HG03039 (cell line): ENCODE results near the gene VPS13D.
"Not testable (repeated sequence)": the region's sequence is repeated elsewhere in the genome, so short reads cannot be mapped to it uniquely, and the experiment has no call there.

Experiments
- ATAC-seq: cut with Tn5 transposase; IDR thresholded peaks from one replicate; pipeline ENCODE4 v1.9.1; 2021; ENCODE audit warnings: mild to moderate bottlenecking, moderate library complexity; ENCODE audit not compliant: unreplicated experiment

VPS13D gene

DNA sequence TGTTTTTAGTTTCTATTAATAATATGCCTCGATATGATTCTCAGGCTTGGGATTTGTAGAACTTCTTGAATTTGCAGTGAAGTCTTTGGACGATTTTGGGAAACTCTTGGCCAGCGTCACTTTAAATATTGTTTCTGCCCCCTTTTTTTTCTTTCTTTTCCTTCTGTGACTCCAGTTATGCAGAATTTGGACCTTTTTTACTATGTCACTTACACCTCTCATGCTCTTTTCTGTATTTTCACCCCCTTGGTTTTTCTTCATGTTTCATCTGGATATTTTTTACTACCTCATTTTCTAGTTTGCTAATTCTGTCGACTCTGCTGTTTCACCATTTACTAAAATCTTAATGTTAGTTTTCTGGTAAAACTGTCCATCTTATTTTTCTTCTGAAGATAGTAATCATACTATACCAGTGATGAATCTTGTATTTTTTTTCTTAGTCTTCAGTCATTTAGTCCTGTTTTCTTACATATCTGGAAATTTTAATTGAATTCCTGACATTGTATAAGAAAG is 214.6 kb downstream of the VPS13D start:
- ATAC-seq = no peak

DNA sequence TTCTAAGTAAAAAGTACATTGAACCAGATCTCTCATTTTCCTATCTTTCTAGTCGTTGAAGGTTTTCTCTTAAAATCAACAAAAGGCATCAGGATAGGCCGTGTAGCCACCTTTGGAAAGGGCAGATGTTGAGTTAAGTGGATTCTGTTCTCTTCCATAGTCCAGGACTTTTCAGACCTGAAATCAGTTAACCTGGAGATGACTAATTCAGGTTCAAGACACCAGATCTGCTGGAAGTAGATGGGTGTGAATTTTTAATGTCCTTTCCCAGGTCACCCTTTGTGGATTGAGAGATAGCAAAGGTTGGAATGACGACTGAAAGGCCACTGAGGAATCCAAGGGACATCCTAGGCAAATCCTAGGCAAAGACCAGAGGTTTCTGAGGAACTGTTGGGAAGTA is 215.4 kb downstream of the VPS13D start:
- ATAC-seq = no peak

GRCh38 chr1:12446593-12446992 is 216.8 kb downstream of the VPS13D start:
- ATAC-seq = no peak

- no peak for ATAC-seq
Measured at GRCh38 chr1:12447307-12447706, 217.5 kb downstream of the VPS13D start.

DNA sequence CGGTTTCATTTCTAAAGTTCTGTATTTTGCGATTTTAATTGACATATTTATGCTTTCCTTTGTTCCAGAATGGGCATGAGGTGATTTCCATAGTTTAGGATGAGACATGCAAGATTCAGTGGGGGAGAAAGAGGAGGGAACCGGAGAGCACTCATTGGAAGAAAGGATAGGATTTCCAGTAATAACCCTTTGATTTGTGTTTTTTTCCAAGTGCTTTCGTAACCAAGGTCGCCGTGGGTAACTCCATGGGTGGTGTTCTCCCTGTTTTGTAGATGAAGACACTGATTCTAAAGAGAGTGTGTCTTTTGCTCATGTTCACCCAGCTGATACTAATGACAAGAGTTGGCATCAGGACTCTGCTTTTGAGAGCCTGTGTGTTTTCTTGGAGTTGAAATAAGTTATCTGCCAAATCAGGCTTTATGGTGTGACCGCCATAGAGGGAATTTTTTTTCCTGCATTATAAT is 218.1 kb downstream of the VPS13D start:
- ATAC-seq = no peak

DNA sequence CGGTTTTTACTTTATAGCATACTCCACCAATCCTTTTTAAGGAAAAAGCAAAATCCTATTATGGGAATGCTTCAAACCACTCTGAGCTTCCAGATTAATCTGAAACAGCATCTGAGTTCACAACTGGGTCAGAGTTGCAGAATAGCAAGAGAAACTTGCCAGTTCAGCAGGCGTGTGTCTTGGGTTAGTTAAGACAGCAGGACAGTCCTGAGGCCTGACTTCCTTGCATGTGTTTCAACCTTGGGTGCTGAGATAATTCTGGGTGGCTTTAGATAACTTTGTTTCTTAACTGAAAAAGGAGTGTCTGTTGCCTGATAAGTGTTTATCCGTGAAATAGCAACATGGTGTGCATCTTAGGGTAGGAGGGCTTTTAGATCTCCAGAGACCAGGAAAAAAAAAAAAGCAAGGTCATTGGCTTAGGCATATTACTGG is 218.9 kb downstream of the VPS13D start:
- ATAC-seq = no peak

DNA sequence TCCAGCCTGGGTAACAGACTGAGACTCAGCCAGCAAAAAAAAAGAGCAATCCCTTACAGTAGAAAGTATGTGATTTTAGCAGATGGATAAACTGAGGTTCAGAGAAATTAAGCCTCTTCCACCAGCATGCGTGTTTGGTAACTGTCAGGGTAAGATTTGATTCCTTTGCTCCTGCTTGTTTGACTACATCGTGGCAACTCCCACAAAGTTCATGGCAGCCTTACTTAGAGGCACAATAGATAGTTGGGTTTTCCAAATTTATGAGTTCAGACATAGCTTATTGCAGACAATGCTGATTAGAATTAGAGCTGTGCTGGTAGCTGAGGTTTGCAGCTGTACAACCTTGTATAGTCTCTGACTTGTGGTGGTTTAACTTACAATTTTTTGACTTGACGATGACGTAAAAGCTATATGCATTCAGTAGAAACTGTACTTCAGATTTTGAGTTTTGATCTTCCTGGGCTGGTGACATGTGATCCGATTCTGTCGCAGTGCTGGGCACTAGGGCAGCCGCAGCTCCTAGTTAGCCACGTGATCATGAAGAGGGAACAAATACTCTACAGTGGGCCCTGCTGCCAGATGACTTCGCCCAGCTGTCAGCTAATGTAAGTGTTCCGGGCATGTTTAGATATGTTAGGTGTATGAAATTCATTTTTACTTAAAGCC is 220.4 kb downstream of the VPS13D start:
- no peak for ATAC-seq

DNA sequence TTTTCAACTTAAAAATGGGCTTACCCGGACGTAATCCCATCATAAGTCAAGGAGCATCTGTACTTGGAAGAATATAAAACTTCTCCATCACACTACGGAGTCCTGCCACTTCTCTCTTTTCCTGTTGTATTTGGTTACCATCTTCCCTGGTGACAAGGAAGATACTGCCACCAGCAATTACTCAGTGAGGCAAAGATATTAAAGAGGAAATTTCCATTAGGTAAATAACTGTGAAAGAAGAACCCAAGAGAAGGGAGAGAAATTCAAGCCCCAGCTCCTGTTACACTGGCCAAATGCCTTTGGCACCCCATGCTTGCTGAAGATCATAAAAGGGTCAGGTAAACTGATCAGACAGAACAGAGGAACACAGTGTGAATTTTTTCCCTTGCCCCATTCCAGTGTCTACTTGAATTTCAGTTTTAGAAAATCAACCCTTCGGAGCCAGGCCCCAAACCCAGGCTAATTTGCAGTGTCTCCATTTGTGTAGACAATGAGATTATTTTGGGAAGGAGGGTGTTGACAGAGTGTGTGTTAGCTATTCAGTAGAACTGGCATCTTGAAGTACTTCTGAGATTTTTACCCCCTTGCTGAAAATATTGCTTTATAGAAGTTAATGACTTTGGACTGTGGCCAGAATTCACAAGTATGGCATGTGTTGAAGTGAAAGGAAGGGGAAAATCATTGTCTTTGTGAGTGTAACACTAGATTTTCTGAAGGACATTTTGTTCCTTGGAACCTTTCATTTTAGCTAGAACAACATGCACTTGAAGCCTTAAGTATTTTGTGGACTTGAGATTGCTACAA is 221.1 kb downstream of the VPS13D start:
- no peak for ATAC-seq

DNA sequence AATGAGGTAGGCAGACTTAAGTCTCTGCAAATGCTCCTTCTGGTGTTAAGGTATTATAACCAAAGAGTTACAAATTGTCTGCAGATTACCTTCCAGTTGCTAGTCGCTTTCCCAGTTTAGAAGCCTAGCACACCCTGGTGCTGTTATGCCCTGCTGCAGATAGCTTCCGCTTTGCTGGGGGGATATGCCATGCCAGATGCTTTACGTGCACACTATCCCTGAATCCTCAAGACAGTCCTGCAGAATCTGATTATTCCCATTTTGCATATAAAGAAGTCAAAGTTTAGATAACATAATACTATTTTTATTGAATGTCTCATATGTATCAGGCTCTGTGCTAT is 221.7 kb downstream of the VPS13D start:
- no peak for ATAC-seq

- ATAC-seq = no peak
Measured at GRCh38 chr1:12452262-12452661, 222.4 kb downstream of the VPS13D start.

DNA sequence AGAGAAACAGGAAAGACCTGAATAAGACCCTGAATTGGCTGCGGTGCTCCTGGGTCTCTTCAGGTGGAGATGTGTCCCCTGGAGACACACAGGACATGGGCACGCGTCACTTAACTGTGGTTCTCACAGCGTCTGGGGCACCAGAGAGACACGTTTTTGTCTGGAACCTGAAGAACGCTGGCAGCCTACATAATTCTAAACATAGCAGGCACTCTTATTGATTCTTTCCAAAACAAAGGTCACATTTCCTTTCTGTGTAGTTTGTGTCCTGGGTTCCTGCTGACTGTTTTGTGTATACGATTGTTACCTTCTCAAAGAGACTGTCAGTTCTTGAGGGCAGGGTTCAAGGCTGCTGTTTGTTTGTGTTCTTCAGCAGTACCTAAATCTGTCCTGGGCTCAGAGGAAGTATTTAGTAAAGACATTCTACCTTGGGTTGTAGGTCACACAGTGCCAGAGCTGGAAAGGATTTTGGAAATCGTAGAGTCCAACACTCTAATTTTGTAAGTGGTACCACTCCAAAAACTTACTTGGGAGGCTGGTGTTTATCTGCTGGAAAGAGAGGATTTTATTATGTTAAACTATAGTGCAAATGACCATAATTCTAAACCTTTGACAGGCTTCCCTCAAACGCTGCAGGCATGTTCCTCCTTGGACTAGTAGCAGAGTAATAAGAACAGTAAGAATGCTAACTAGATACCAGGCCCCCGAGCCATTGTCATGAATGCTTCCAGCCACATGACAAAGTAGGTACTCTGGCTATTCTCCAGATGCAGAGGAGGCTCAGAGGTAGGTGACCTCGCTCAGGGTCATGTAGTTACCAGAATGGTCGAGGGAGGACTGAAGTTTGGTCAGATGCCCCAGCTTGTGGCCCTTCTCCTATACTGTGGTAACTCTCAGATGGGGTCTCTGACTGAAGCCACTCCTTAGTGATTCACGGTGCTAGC is 223.8 kb downstream of the VPS13D start:
- ATAC-seq = no peak

DNA sequence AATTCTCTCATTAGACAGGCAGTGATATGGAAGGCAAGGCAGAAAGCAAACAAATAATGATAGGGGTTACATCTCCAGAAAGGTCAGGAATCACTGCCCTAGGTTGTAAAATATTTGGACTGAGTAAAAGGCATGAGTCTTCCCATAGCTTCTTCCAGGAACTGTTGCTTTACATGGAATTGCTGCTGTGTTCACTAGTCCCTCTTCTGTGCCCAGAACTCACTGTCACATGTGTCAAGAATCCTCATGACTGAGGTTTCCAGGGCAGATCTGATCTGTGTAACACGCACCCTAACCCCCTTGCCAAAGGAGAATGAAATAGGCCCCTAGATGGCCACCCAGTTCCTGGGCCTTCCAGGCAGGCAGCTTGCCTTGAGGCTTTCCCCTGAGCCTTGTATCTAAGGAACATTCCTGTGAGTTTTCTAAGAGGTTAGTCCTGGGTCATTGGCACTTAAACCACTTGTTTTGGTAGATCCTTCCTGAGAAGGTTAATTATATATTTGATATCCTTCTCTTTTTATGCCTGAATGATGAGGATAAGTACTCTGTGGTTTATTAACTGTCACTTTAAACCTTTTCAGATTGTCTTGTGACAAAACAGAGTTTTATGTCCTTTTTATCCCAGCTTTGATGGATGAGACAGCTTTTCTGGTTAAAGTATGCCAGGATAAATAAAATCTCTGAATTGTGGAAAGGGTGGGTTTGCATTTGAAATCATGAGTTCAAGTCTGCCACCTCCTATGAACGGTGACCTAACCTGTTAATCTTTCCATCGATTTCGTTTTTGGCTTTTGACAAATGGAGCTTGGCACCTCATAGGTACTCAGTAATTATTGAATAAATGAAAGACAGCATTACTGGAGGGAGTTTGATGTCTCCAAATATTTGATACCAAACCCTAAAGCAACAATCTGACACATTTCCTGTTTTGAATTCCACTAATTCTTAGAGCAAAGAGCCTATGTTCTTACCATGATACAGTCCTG is 224.9 kb downstream of the VPS13D start:
- no peak for ATAC-seq

DNA sequence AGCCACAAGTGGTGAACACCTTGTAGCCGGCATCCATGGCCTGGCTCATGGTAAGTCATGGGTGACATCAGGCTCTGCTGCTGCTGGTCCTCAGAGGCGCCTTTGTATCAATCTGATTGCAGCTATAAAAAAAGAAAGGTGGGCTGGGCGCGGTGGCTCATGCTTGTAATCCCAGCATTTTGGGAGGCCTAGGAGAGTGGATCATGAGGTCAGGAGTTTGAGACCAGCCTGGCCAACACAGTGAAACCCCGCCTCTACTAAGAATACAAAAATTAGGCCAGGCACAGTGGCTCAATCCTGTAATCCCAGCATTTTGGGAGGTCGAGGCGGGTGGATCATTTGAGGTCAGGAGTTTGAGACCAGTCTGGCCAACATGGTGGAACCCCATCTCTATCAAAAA is 226.3 kb downstream of the VPS13D start:
- not testable (repeated sequence) for ATAC-seq

GRCh38 chr1:12456979-12457378 is 227.1 kb downstream of the VPS13D start:
- ATAC-seq = no peak

GRCh38 chr1:12457771-12458170 is 227.9 kb downstream of the VPS13D start:
- ATAC-seq = no peak

DNA sequence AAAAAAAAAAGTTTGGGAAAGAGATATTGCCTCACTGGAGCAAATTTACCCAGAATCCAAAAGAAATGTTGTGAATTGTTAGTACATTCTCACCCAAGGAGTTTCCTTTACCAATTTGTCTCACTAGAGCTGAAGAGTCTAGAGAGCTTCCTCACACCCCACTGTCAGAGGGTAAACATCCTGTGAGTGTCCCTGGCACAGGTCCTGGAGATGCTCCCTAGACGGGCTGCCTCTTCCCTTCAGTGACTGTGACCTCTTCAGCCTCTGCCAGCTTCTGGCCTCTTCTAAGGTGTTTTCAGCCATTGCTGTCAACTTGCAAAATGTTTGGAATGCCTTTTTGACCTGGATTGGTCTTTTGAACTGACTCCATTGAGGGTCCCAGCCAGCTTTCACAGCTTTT is 228.7 kb downstream of the VPS13D start:
- no peak for ATAC-seq

DNA sequence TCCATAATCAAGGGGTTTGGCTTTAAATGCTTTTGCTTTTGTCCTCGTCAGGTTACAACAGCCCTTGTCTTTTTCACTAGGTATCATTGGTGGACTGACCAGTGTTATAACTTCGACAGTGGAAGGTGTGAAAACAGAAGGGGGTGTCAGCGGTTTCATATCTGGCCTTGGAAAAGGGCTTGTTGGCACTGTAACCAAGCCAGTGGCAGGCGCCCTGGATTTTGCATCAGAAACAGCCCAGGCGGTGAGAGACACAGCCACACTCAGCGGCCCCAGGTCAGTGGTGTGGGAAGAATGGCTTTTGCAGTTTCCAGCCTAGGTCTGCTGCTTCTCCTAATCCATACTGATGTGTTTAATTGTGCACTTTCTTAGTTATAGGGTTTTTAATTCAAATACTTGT is 230.3 kb downstream of the VPS13D start:
- no peak for ATAC-seq

DNA sequence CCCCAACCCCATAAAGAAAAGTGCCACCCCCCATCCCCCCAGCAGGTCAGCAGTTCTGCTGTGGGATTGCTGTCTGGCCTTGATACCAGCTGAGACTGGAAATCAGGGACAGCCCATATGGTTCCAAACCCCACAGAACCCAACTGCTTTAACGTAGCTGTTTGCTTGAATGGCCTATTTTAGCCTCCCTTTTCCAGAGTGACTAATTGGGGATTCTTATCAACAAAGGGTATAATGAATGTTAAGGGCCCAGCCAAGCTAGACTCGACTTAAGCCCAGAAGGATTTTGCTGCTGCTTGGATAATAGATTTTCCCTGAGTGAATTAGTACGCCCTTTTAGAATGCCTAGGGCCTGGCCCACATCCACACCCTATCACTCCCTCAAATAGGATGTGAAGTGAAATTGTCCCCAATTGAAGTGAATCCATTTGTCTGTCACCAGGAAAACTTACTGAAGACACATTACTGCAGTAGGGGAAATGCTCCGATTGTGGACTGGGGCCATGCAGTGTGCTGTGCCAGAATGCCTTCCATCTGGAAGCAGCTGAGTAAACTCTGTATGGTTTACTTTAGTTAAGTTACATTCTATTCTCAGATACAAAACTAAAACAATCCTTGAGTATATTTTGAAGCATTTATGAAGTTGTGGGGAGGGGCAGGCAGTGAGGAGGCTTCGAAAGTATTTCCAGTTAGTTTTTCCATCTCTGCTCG is 231.2 kb downstream of the VPS13D start:
- ATAC-seq = no peak

DNA sequence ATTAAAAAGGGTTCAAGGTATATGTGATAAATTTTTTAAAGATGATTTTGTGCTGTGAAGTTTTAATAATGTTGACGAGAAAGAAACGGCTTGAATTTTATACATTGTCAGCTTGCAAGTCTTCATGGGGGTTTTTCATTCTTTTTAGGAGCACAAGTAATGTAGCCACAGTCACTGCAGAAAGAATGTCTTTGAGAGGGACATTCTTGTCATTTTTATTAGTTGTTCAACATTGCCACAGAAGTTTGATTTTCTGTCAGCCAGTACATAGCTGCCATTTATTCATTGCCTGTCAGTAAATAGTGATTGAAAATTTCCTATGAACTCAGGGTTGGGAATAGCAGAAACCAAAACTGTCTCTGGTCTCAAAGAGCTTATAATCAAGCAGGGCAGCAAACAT is 231.9 kb downstream of the VPS13D start:
- no peak for ATAC-seq
